CD4-positive, alpha-beta T cell treated with Interleukin-6 at 100 ng/mL for 8 hours (primary cell): ENCODE measurements around the gene WDR59.
"Not testable (repeated sequence)": the region's sequence is repeated elsewhere in the genome, so short reads cannot be mapped to it uniquely, and the experiment has no call there.

ENCODE experiments used
- DNase-seq: peaks from one replicate; pipeline ENCODE4 v3.0.0-alpha.2; 2020; ENCODE audit warnings: mixed read lengths, low spot score

WDR59 gene

GRCh38 chr16:74982256-74982655 lies 2.7 kb downstream of the WDR59 start:
- DNase-seq, result no peak

GRCh38 chr16:74975591-74975990 lies 9.3 kb downstream of the WDR59 start:
- no peak for DNase-seq

GRCh38 chr16:74973304-74973703 lies 11.6 kb downstream of the WDR59 start:
- no peak for DNase-seq

GRCh38 chr16:74954763-74955162 lies 30.2 kb downstream of the WDR59 start:
- no peak for DNase-seq

GRCh38 chr16:74951681-74952080 lies 33.2 kb downstream of the WDR59 start:
- no peak for DNase-seq

- no peak for DNase-seq
Measured at GRCh38 chr16:74951206-74951605, 33.7 kb downstream of the WDR59 start.

GRCh38 chr16:74950511-74950910 lies 34.4 kb downstream of the WDR59 start:
- no peak for DNase-seq

GRCh38 chr16:74949309-74949708 lies 35.6 kb downstream of the WDR59 start:
- no peak for DNase-seq

GRCh38 chr16:74944466-74944865 lies 40.5 kb downstream of the WDR59 start:
- no peak for DNase-seq

- DNase-seq, result no peak
Measured at GRCh38 chr16:74942977-74943918, 41.7 kb downstream of the WDR59 start.

- DNase-seq, result no peak
Measured at GRCh38 chr16:74942566-74942965, 42.4 kb downstream of the WDR59 start.

GRCh38 chr16:74939688-74940087 lies 45.2 kb downstream of the WDR59 start:
- DNase-seq, result no peak

GRCh38 chr16:74936902-74937560 lies 47.9 kb downstream of the WDR59 start:
- DNase-seq, result no peak

GRCh38 chr16:74931445-74931844 lies 53.5 kb downstream of the WDR59 start:
- DNase-seq, result no peak

GRCh38 chr16:74929636-74930035 lies 55.3 kb downstream of the WDR59 start:
- DNase-seq, result no peak

- DNase-seq, result no peak
Measured at GRCh38 chr16:74926805-74927204, 58.1 kb downstream of the WDR59 start.

GRCh38 chr16:74923766-74924460 lies 61.0 kb downstream of the WDR59 start:
- DNase-seq, result no peak

GRCh38 chr16:74922150-74923138 lies 62.5 kb downstream of the WDR59 start:
- no peak for DNase-seq

GRCh38 chr16:74921051-74921450 lies 63.9 kb downstream of the WDR59 start:
- DNase-seq, result no peak

- no peak for DNase-seq
Measured at GRCh38 chr16:74909665-74910064, 75.3 kb downstream of the WDR59 start.

- not testable (repeated sequence) for DNase-seq
Measured at GRCh38 chr16:74908759-74909158, 76.2 kb downstream of the WDR59 start.
